GM19238 (cell line): ENCODE measurements around the gene SETD2.

Experiments used
- DNase-seq: peaks from one replicate; pipeline ENCODE4 v3.0.0; 2011; ENCODE audit warnings: low spot score; ENCODE audit not compliant: insufficient read length

The SETD2 gene

GRCh38 chr3:46999516-47000197, 164.3 kb downstream of the SETD2 start:
- no peak for DNase-seq

- DNase-seq: no peak
These were observed 164.9 kb downstream of the SETD2 start for GRCh38 chr3:46998852-46999515.

- DNase-seq: peak; percentile 85
These were observed 165.6 kb downstream of the SETD2 start for GRCh38 chr3:46998121-46998851.

GRCh38 chr3:46997453-46998091, 166.3 kb downstream of the SETD2 start:
- no peak for DNase-seq

GRCh38 chr3:46996689-46997452, 167.0 kb downstream of the SETD2 start:
- DNase-seq: no peak

GRCh38 chr3:46995901-46996562, 167.9 kb downstream of the SETD2 start:
- DNase-seq: no peak

- DNase-seq: no peak
These were observed 168.8 kb downstream of the SETD2 start for GRCh38 chr3:46994801-46995731.

- no peak for DNase-seq
These were observed 169.9 kb downstream of the SETD2 start for GRCh38 chr3:46993986-46994385.

- DNase-seq: no peak
These were observed 170.6 kb downstream of the SETD2 start for GRCh38 chr3:46993292-46993691.

GRCh38 chr3:46992231-46992630, 171.7 kb downstream of the SETD2 start:
- DNase-seq: no peak

- no peak for DNase-seq
These were observed 172.3 kb downstream of the SETD2 start for GRCh38 chr3:46991406-46992165.

- DNase-seq: no peak
These were observed 173.1 kb downstream of the SETD2 start for GRCh38 chr3:46990573-46991374.

- DNase-seq: no peak
These were observed 174.6 kb downstream of the SETD2 start for GRCh38 chr3:46989146-46989810.

GRCh38 chr3:46988616-46989015, 175.3 kb downstream of the SETD2 start:
- no peak for DNase-seq

- DNase-seq: peak; percentile 94
These were observed 176.0 kb downstream of the SETD2 start for GRCh38 chr3:46987743-46988401.

- DNase-seq: no peak
These were observed 176.6 kb downstream of the SETD2 start for GRCh38 chr3:46987319-46987742.

GRCh38 chr3:46986782-46987310, 177.1 kb downstream of the SETD2 start:
- DNase-seq: no peak
